ENCODE results near the gene SMARCA2.

Gene SMARCA2

GRCh38 chr9:2110036-2110435 lies 94.9 kb downstream of the SMARCA2 start:
- H3K79me2 ChIP-seq (ENCODE audit: insufficient read depth, low read length) = no peaks in the 10 kb centered on the region
- H3K27ac ChIP-seq (ENCODE audit: low read depth, low read length) = no peak overlapping the region
- H2AFZ ChIP-seq (ENCODE audit: low read depth, low read length, severe bottlenecking) = no peak overlapping the region
- no peak for TF ChIP-seq CTCF (IDR thresholded peaks at IDR 0.05; ENCODE audit: insufficient read depth, low read length, poor library complexity, severe bottlenecking)
- TF ChIP-seq EZH2phosphoT487 (conservative IDR thresholded peaks at IDR 0.05; ENCODE audit: low read length) = no peak
- no peaks in the 10 kb centered on the region for H4K20me1 ChIP-seq (ENCODE audit: low read depth, low read length)
- no peak overlapping the region for H3K9ac ChIP-seq (ENCODE audit: low read length)
- no peaks in the 10 kb centered on the region for H3K9me3 ChIP-seq (ENCODE audit: insufficient read depth, low read length)
- no peaks in the 10 kb centered on the region for H3F3A ChIP-seq (ENCODE audit: insufficient read depth)
- H3K4me3 ChIP-seq (ENCODE audit: insufficient read depth, low read length, poor library complexity, severe bottlenecking) = no peak overlapping the region
- H3K4me2 ChIP-seq (ENCODE audit: low read depth, low read length, poor library complexity, severe bottlenecking) = no peak overlapping the region
- H3K36me3 ChIP-seq (ENCODE audit: low read length) = no peaks in the 10 kb centered on the region
- no peaks in the 10 kb centered on the region for H3K9me2 ChIP-seq (replicated peaks; ENCODE audit: insufficient read depth, low read length)
- no peaks in the 10 kb centered on the region for H3K27me3 ChIP-seq (ENCODE audit: low read length)

- H3K36me3 ChIP-seq (ENCODE audit: low read length) = no peaks in the 10 kb centered on the region
- H3K27me3 ChIP-seq (ENCODE audit: low read length) = no peaks in the 10 kb centered on the region
Measured at GRCh38 chr9:2116073-2116472, 100.9 kb downstream of the SMARCA2 start.

GRCh38 chr9:2117527-2117926 lies 102.4 kb downstream of the SMARCA2 start:
- Histone ChIP-seq H4K20me1 (ENCODE audit: low read depth, low read length) (no peaks in the 10 kb centered on the region), H3F3A (ENCODE audit: insufficient read depth) (no peaks in the 10 kb centered on the region), H3K4me3 (ENCODE audit: insufficient read depth, low read length, poor library complexity, severe bottlenecking) (no peak overlapping the region), H3K36me3 (ENCODE audit: low read length) (no peaks in the 10 kb centered on the region), H3K9me2 (replicated peaks; ENCODE audit: insufficient read depth, low read length) (no peaks in the 10 kb centered on the region), H3K27me3 (ENCODE audit: low read length) (no peaks in the 10 kb centered on the region), H2AFZ (ENCODE audit: low read depth, low read length, severe bottlenecking) (no peak overlapping the region), H3K27ac (ENCODE audit: low read depth, low read length) (no peak overlapping the region), H3K79me2 (ENCODE audit: insufficient read depth, low read length) (no peaks in the 10 kb centered on the region), H3K9ac (ENCODE audit: low read length) (no peak overlapping the region), H3K9me3 (ENCODE audit: insufficient read depth, low read length) (no peaks in the 10 kb centered on the region), H3K4me2 (ENCODE audit: low read depth, low read length, poor library complexity, severe bottlenecking) (no peak overlapping the region)
- no peak for TF ChIP-seq EZH2phosphoT487 (conservative IDR thresholded peaks at IDR 0.05; ENCODE audit: low read length)
- no peak for TF ChIP-seq CTCF (IDR thresholded peaks at IDR 0.05; ENCODE audit: insufficient read depth, low read length, poor library complexity, severe bottlenecking)

More at GRCh38 chr9:2116073-2116472, 100.9 kb downstream of the SMARCA2 start:
- H4K20me1 ChIP-seq (ENCODE audit: low read depth, low read length) = no peaks in the 10 kb centered on the region
- H3K79me2 ChIP-seq (ENCODE audit: insufficient read depth, low read length) = no peaks in the 10 kb centered on the region
- no peaks in the 10 kb centered on the region for H3F3A ChIP-seq (ENCODE audit: insufficient read depth)
- no peaks in the 10 kb centered on the region for H3K9me3 ChIP-seq (ENCODE audit: insufficient read depth, low read length)
- no peak overlapping the region for H3K9ac ChIP-seq (ENCODE audit: low read length)
- H3K27ac ChIP-seq (ENCODE audit: low read depth, low read length) = no peak overlapping the region
- no peak for TF ChIP-seq EZH2phosphoT487 (conservative IDR thresholded peaks at IDR 0.05; ENCODE audit: low read length)
- TF ChIP-seq CTCF (IDR thresholded peaks at IDR 0.05; ENCODE audit: insufficient read depth, low read length, poor library complexity, severe bottlenecking) = peak; percentile 21
- no peak overlapping the region for H3K4me2 ChIP-seq (ENCODE audit: low read depth, low read length, poor library complexity, severe bottlenecking)
- no peaks in the 10 kb centered on the region for H3K9me2 ChIP-seq (replicated peaks; ENCODE audit: insufficient read depth, low read length)
- H2AFZ ChIP-seq (ENCODE audit: low read depth, low read length, severe bottlenecking) = no peak overlapping the region
- H3K4me3 ChIP-seq (ENCODE audit: insufficient read depth, low read length, poor library complexity, severe bottlenecking) = no peak overlapping the region

All from SU-DHL-6 (cell line).